ENCODE measurements around the gene RBM34.
"Not testable (repeated sequence)": the region's sequence is repeated elsewhere in the genome, so short reads cannot be mapped to it uniquely, and the experiment has no call there.

Gene RBM34, protein sequence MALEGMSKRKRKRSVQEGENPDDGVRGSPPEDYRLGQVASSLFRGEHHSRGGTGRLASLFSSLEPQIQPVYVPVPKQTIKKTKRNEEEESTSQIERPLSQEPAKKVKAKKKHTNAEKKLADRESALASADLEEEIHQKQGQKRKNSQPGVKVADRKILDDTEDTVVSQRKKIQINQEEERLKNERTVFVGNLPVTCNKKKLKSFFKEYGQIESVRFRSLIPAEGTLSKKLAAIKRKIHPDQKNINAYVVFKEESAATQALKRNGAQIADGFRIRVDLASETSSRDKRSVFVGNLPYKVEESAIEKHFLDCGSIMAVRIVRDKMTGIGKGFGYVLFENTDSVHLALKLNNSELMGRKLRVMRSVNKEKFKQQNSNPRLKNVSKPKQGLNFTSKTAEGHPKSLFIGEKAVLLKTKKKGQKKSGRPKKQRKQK

DNA sequence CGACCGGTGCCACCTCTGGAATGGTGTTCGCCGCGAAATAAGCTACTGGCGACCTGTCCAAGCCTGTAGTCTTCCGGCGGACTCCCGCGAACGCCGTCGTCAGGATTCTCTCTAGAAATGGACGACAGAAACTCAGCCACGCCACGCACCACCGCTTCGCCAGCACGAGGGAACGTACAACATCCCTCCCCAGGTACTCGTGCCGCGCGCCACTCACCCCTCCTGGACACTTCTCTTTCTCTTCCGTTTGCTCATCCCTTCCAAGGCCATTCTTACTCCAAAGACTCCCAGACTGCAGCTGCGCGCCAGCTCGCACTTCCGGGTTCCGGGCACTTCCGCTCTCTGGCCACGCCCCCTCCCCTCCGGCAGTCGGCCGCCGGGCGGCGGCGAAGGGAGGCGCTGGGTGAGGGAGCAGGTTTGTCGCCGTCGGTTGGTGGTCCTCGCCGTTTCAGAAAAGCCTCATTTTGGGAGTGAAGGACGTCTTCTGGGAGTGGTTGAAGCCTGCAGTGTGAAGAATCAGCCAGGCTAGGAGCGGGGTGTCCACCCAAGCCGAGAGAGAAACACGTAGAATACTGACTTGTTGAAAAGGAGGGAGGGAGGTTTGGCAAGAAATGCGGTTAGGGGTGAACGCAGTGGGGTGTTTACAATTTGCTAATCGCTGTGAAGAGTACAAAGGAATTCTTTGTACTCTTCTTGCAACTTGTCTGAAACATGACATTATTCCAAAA, at the start of gene RBM34:
Gene RBM34, minus strand, starts transcription at position 294 of the 728 bp plus-strand sequence. Its CDS starts 24 bp downstream, at position 270.
- peak within 1 kb of the TSS; percentile 83 for H3K4me3 ChIP-seq (ENCODE audit: low read depth, low read length)
- DNase-seq (ENCODE audit: low read depth): peak; percentile 66

DNA sequence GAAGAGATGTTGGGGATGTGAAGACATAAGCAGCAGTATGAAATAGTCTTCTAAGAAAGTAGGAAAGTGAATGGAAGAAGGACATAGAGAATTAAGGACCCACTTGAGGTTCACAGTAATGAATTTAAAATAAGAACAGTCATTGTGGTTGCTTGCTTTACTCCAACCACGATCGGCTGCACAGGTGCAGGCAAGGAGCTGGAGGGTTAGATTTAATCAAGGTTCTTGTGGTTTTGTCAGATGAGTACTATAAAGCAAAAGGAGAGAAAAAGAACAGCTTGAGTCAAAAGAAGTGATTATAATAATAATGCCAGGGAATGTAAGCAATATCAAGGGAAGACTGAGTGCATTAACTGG, 46.1 kb upstream of the RBM34 start:
- no peak overlapping the region for H3K4me3 ChIP-seq (ENCODE audit: low read depth, low read length)
- no peak for DNase-seq (ENCODE audit: low read depth)

DNA sequence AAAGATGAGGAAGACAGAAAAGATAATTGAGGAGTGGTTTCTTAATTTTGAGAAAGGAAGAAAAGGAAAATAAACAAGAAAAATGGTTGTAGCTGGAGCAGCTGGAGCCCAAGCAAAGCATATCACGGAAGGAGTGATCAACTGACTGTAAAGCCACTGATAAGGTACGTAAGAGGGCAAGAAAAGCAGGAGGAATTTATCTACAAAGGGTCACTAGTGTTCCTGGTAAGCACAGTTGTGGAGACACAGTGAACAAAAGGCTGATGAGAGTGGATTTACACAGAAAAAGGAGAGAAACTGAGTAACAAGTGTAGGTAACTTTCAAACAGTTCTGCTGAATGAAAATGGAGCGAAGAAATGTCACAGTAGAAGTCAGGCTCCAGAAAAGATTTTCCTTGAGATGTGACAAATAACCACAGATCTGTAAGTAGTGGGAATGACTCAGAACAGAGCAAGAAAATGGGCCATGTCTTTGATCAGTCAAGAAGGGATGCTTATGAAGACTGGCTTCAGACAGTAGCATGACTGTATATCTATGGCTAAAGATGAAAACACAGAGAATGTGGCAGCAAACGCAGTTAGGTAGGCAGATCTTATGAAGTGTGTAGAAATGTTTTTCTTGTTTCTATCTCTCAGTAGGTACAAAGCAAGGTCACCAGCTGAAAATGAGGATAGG, 45.6 kb upstream of the RBM34 start:
- H3K4me3 ChIP-seq (ENCODE audit: low read depth, low read length): no peak overlapping the region
- DNase-seq (ENCODE audit: low read depth): no peak

DNA sequence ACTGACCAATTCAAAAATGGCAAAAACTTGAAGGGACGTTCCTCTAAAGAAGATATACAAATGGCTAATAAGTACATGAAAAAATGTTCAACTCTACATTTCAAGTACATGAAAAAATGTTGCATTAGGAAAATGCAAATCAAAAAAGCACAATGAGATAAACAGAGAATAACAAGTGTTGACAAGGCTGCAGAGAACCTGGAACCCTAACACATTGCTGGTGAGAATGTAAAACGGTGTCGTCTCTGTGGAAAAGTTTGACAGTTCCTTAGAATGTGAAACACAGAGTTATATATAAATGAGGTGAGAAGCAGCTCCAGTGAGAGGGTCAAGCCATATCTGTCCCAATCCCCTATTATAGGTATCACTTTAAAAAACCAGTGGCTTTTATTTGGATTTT, 44.6 kb upstream of the RBM34 start:
- DNase-seq (ENCODE audit: low read depth): no peak

DNA sequence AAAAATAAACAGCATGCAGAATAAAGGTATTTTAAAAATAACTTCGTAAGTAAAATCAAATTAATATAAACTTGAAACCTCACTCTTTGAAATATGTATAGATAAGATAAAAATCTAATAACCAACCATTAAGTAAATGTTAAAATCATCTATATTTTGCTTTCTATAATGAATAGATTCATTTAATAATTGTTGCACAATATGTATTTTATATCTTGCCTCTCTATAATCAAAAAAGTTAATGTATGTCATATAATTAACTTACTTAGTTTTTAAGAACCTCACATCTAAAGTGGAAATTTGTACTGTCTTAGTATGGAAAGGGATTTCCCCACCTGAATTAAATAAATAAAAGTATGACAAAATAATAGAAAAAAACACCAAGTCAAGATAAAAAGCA, 42.4 kb upstream of the RBM34 start:
- no peak overlapping the region for H3K4me3 ChIP-seq (ENCODE audit: low read depth, low read length)
- DNase-seq (ENCODE audit: low read depth): no peak

More for the DNA sequence above, 44.6 kb upstream of the RBM34 start:
- H3K4me3 ChIP-seq (ENCODE audit: low read depth, low read length): no peak overlapping the region

DNA sequence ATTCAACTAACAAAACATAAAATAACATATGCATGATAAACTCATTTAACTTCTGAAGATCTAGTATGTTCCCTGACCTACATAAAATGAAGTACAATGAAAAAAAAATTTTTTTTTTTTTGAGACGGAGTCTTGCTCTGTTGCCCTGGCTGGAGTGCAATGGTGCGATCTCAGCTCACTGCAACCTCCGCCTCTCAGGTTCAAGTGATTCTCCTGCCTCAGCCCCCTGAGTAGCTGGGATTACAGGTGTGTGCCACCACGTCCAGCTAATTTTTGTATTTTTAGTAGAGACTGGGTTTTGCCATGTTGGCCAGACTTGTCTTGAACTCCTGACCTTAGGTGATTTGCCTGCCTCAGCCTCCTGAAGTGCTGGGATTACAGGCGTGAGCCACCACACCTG, 41.4 kb upstream of the RBM34 start:
- DNase-seq (ENCODE audit: low read depth); H3K4me3 ChIP-seq (ENCODE audit: low read depth, low read length): not testable (repeated sequence)

DNA sequence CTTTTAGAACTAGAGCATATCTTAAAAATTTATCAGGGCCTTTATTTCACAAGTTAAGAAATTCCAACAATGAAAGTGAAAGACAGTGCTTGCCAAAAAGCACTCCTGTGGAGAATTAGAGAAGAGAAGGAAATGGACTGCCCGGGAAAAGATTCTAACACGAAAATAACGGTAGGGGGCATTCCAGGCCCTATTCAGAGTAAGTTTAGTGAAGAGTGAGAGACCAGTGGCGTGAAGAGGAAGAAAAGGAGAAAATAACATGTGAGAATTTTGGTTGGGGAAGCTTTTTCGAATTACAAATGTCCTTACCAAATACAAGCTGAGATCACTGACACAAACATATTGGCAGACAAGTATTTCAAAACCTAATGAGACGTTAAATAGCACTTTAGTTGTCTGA, 38.4 kb upstream of the RBM34 start:
- H3K4me3 ChIP-seq (ENCODE audit: low read depth, low read length): no peak overlapping the region
- DNase-seq (ENCODE audit: low read depth): peak; percentile 2

DNA sequence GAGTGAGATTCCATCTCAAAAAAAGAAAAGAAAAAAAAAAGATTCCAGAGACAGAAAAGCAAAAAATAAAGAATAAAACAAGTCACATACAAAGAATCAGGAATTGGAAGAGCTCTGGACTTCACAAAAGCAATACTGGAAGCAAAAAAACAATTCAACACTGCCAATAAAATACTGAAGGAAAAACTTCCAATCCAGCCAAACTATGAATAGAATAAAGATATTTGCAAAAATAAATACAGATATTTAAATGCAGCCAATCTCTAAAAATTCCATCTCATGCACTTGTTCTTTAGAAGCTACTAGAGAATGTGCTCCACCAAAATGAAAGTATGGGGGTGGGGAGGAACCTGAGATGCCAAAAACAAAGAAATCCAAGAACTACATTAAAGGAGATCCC, 29.4 kb upstream of the RBM34 start:
- no peak overlapping the region for H3K4me3 ChIP-seq (ENCODE audit: low read depth, low read length)
- DNase-seq (ENCODE audit: low read depth): no peak

DNA sequence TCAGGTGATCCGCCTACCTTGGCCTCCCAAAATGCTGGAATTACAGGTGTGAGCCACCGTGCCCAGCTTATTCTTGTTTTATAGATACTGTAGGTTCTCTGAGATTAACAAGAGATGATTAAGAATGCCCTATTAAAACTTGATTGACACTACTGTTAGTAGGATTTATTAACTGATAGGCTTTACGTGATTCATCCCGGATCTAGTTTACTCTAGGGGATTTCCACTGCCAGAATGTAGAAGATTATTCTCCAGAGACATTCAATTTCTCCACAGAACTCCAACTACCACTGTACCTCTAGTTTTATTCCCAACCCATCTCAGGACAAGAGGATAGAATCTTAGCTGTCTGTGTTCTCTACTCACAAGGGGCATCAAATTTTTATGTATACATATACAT, 26.3 kb upstream of the RBM34 start:
- H3K4me3 ChIP-seq (ENCODE audit: low read depth, low read length): no peak overlapping the region
- DNase-seq (ENCODE audit: low read depth): no peak

DNA sequence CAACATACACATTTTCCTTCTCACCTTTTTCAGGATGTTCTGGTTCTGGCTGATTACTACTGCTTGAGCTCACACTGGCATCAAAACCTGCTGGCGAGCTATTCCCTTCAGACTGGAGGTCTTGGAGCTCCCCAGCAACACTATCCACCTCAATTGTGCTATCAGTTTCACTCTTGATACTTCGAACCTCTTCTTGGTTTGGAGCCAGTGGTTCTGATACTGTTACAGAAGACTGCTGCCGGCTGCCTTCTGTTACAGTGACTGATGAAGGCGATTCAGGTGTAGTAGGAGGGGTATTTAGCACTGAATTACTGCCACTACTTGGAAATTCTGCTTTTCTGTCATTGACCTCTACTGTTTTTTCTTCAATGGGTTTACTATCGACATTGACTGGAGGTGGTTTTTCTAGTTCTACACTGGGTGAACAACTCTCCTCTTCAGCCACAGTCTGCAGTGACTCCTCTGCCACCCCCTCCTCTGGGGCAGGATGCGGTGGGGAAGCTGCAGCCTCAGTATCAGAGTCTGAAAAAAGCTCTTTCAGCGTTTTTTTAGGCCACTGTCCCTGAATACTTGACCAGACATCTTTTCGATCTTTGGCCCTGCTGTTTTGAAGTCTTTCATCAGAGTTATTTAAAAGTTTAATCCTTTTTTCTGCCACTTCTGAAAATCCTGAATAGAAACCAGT, 20.7 kb upstream of the RBM34 start:
- DNase-seq (ENCODE audit: low read depth): no peak
- no peak overlapping the region for H3K4me3 ChIP-seq (ENCODE audit: low read depth, low read length)

DNA sequence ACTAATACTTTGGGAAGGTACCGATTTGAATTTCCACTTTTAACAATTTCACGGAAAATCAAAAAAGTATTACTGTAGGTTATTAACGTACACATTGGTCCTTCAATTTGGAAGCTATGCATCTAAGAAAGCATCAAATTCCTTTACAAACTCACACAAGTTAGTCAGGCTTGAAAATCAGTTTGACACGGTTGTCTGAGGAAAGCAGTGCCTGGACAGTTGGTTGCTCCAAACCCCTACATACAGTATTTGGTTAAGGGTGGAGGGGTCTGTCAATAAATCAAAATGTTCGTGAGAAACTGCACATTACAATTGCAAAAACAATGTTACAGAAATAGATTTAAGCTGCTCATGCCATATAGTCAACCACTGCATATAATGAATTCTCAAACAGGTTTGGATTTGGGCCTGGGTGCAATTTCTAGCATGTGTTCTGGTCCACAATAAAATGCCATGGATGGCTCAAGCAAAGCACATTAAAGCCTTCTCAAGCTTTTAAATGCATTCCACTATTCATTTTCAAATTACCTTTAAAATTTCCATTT, 19.9 kb upstream of the RBM34 start:
- no peak for DNase-seq (ENCODE audit: low read depth)

DNA sequence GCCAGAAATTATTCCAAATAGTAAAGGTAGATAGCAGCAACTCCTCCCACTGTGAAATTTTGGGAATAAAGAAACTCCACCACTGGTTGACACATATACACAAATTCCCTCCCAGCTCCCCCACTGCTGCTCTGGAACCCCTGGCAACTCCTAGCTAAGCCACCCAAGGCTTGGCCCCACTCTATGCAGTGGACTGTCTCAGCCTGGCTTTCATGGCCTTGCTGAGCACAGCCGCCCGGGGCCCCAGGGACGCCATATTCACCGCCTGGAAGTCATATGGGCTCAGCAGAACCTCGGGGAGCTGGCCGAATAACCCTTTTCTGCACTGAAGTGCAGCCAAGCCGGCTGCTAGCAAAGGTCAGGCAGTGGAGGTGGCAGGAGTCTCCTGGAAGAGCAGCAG, 15.4 kb upstream of the RBM34 start:
- DNase-seq (ENCODE audit: low read depth): no peak
- no peak overlapping the region for H3K4me3 ChIP-seq (ENCODE audit: low read depth, low read length)

More for the DNA sequence above, 19.9 kb upstream of the RBM34 start:
- H3K4me3 ChIP-seq (ENCODE audit: low read depth, low read length): no peak overlapping the region

DNA sequence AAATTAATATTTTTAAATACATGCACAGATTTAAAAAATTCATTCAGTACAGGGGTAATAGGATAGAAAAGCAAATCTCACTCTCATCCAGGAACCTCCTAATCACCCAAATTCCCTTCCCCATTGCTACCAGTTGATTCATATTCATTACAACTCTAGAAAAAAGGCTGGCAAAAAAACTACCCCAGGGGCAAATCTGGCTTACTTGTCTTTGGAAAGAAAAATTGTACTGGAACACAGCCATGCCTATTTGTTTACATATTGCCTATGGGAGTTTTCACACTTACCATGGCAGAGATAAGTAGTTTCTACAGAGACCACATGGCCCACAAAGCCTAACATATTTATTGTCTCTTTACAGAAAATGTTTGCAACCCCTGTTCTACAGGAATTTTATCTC, 8.9 kb upstream of the RBM34 start:
- H3K4me3 ChIP-seq (ENCODE audit: low read depth, low read length): no peak overlapping the region
- DNase-seq (ENCODE audit: low read depth): no peak

DNA sequence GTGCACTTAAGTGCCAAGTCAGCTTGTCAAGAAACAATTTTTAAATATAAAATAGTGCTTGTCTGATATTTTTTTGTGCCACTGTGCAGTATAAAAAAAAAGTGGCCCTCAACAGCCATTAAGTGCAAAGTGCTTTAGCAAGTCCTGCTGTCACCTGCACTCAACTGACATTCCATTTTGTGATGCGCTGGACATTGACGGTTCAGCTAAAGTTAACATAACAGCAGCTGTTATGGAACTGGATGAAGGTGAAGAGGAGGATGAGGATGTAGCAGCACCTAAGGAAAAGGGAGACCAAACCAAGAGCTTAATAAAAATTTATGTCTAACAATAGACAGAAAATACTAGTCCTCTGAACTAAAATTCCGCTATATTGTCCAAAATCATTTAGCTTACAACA, 7.3 kb upstream of the RBM34 start:
- DNase-seq (ENCODE audit: low read depth): no peak

DNA sequence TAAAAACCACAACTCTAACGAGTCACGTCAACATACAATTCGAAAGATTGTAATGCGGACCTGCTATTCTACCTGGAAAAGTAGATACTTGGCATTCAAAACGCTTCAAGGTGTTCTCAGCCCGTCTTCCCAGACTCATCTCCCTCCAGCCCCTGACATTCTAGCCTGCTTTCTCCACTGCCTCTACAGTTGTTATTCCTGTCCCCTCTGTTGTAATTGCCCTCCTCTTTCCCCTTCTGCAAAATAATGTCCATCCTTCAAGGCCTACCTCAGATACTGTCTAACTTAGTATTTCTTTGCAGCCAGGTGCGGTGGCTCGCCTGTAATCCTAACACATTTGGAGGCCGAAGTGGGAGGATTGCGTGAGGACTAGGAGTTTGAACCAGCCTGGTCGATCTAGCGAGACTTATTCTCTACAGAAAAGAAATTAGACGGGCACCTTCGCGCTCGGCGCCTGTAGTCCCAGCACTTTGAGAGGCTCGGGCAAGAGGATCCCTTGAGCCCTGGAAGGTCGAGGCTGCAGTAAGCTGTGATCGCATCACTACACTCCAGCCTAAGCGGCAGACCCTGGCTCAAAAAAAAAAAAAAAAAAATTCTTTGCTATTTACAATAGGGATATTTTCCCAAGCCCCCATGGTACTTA, 756 bp upstream of the RBM34 start:
- peak overlapping the region; percentile 83 for H3K4me3 ChIP-seq (ENCODE audit: low read depth, low read length)

More for the DNA sequence above, 7.3 kb upstream of the RBM34 start:
- H3K4me3 ChIP-seq (ENCODE audit: low read depth, low read length): no peak overlapping the region

DNA sequence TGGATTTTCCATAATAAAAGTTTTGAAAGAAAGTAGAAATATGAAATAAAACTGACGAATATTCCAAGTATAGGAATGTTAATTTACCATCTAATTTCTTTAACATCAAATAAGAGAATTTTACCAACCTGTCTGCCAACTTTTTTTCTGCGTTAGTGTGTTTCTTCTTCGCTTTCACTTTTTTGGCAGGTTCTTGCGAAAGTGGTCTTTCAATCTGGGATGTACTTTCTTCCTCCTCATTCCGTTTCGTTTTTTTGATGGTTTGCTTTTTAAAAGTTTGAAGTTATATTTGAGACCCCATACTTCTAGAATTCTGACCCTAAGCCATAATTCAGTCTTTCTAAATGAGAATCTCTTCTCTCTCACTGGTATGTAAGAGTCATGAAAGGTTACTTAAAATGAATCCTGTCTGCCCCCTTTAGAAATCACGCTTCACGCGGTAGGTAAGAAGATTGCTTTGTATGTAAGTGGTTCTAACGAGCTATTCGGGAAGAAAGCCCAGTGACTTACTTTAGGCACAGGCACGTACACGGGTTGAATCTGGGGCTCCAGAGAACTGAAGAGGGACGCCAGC, 580 bp downstream of the RBM34 start:
- DNase-seq (ENCODE audit: low read depth): peak; percentile 13

More for the DNA sequence above, 756 bp upstream of the RBM34 start:
- no peak for DNase-seq (ENCODE audit: low read depth)

DNA sequence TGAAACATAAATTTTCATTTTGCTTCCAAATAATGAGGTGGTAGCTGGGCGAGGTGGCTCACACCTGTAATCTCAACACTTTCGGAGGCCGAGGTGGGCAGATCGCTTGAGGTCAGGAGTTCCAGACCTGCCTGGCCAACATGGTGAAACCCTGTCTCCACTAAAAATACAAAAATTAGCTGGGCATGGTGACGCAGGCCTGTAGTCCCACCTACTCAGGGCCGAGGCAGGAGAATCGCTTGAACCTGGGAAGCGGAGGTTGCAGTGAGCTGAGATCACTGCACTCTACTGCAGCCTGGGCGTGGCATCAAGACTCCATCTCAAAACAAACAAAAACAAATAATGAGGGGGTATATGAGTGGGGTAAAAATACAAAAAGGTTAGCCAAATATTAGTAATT, 1.1 kb downstream of the RBM34 start:
- H3K4me3 ChIP-seq (ENCODE audit: low read depth, low read length): peak overlapping the region; percentile 83
- not testable (repeated sequence) for DNase-seq (ENCODE audit: low read depth)

More for the DNA sequence above, 580 bp downstream of the RBM34 start:
- peak overlapping the region; percentile 83 for H3K4me3 ChIP-seq (ENCODE audit: low read depth, low read length)

DNA sequence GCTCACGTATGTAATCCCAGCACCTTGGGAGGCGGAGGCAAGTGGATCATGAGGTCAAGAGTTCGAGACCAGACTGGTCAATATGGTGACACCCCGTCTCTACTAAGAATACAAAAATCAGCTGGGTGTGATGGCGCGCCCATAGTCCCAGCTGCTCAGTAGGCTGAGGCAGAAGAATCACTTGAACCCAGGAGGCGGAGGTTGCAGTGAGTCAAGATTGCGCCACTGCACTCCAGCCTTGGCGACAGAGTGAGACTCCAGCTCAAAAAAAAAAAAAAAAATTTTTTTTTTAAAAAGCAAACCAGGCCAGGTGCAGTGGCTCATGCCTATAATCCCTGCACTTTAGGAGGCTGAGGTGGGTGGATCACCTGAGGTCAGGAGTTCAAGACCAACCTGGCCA, 1.8 kb downstream of the RBM34 start:
- not testable (repeated sequence) for H3K4me3 ChIP-seq (ENCODE audit: low read depth, low read length); DNase-seq (ENCODE audit: low read depth)

DNA sequence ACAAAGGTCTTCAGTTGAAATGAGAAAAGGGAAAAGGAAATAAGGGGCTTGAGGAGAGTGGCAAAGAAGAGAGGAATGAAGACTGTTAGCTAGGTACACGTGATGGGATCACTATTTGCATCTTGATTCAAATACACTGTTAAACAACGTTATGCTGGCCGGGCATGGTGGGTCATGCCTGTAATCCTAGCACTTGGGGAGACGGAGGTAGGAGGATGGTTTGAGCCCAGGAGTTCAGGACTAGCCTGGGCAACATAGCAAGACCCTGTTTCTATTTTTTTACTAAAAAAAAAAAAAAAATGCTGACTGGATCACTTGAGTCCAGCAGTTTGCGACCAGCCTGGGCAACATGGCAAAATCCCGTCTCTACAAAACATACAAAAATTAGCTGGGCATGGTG, 2.4 kb downstream of the RBM34 start:
- no peak overlapping the region for H3K4me3 ChIP-seq (ENCODE audit: low read depth, low read length)
- DNase-seq (ENCODE audit: low read depth): no peak
